IPS-15b (cell line): ENCODE measurements around the gene ASCL1.

ENCODE experiments used
- H3K27me3 ChIP-seq: one replicate; pipeline ENCODE4 v1.6.1; 2013; ENCODE audit warnings: low read length; ENCODE audit not compliant: control insufficient read depth, insufficient read depth
- H3K36me3 ChIP-seq: one replicate; pipeline ENCODE4 v1.6.1; 2013; ENCODE audit warnings: low read length; ENCODE audit not compliant: control insufficient read depth, insufficient read depth
- H3K4me1 ChIP-seq: one replicate; pipeline ENCODE4 v1.6.1; 2013; ENCODE audit warnings: mild to moderate bottlenecking, low read length; ENCODE audit not compliant: control insufficient read depth, insufficient read depth
- H3K4me3 ChIP-seq: one replicate; pipeline ENCODE4 v1.5.1; 2013; ENCODE audit warnings: low read depth, low read length
- H3K9ac ChIP-seq: one replicate; pipeline ENCODE4 v1.6.1; 2013; ENCODE audit warnings: low read depth, mild to moderate bottlenecking, low read length
- H3K9me3 ChIP-seq: one replicate; pipeline ENCODE4 v1.6.1; 2013; ENCODE audit warnings: mild to moderate bottlenecking, low read length; ENCODE audit not compliant: control insufficient read depth, insufficient read depth

Gene ASCL1

GRCh38 chr12:102957339-102958050, at the start of gene ASCL1:
Gene ASCL1 (plus strand): TSS chr12:102957674. CDS start chr12:102958245, 571 bp downstream.
- Histone ChIP-seq H3K9me3 (no peaks in the 10 kb centered on the region), H3K36me3 (no peaks in the 10 kb centered on the region), H3K9ac (no peak within 1 kb of the TSS)

DNA sequence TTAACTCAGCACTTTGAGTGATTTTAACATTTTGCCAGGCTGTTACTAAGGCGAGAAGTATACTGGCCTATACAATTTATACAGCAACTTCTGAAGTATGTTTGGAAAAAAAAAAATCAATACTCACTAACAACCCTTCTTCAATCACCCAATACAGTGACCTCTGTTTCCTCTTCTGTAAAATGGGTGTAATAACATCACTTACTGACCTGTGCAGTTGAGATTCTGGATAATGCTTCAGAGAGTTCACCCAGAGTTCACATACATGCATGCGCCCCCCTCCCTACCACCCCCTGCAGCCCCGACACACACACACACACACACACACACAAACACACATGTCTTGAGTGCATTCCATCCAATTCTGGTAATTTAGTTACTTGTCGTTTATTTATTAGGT, 49.6 kb upstream of the ASCL1 start:
- Histone ChIP-seq H3K36me3 (no peaks in the 10 kb centered on the region), H3K4me3 (no peak overlapping the region), H3K27me3 (no peaks in the 10 kb centered on the region), H3K4me1 (no peaks in the 10 kb centered on the region), H3K9ac (no peak overlapping the region), H3K9me3 (no peaks in the 10 kb centered on the region)

More at GRCh38 chr12:102957339-102958050, at the start of gene ASCL1:
- H3K4me1 ChIP-seq = peaks cover 12% of the 10 kb centered on the region
- H3K4me3 ChIP-seq = peak within 1 kb of the TSS; percentile 60
- H3K27me3 ChIP-seq = peaks cover 94% of the 10 kb centered on the region

DNA sequence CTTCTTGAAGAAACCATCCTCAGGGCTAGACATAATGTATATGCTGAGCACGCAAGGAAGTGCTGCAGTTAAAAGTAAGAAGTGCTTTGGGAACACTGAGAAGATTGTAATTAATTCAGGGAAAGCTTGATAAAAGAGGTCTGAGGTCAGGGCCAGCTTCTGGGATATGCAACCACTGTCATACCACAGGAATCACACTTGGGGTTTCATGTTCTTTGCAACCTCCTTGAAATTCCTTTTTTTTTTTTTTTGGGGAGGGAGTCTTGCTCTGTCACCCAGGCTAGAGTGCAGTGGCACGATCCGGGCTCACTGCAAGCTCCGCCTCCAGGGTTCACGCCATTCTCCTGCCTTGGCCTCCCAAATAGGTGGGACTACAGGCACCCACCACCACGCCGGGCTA, 47.3 kb upstream of the ASCL1 start:
- Histone ChIP-seq H3K4me3 (no peak overlapping the region), H3K9ac (no peak overlapping the region), H3K9me3 (no peaks in the 10 kb centered on the region), H3K27me3 (no peaks in the 10 kb centered on the region), H3K36me3 (no peaks in the 10 kb centered on the region), H3K4me1 (no peaks in the 10 kb centered on the region)

GRCh38 chr12:102910792-102911191, 46.7 kb upstream of the ASCL1 start:
- Histone ChIP-seq H3K4me3 (no peak overlapping the region), H3K9me3 (no peaks in the 10 kb centered on the region)

DNA sequence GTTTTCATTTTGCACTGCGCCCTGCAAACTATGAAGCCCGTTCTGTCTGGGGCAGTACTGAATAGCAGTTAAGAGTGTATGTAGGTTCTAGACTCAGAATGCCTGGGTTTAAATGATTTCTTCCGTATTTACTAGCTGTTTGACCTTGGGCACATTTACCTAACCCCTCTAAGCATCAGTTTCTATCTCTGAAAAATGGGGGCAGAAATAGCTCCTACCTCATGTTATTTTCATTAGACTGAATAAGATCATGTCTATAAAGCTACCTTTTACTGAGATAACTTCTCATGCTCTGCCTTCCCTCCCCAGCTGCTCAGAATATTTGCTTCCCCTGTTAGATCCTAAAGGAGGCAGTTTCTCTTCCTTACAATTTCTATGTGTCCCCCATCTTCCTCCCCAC, 46.2 kb upstream of the ASCL1 start:
- no peaks in the 10 kb centered on the region for H3K27me3 ChIP-seq
- no peak overlapping the region for H3K9ac ChIP-seq
- H3K9me3 ChIP-seq = no peaks in the 10 kb centered on the region
- no peaks in the 10 kb centered on the region for H3K4me1 ChIP-seq
- H3K36me3 ChIP-seq = no peaks in the 10 kb centered on the region
- no peak overlapping the region for H3K4me3 ChIP-seq

More at GRCh38 chr12:102910792-102911191, 46.7 kb upstream of the ASCL1 start:
- Histone ChIP-seq H3K4me1 (no peaks in the 10 kb centered on the region), H3K9ac (no peak overlapping the region), H3K27me3 (no peaks in the 10 kb centered on the region), H3K36me3 (no peaks in the 10 kb centered on the region)

GRCh38 chr12:102912258-102912657, 45.2 kb upstream of the ASCL1 start:
- no peak overlapping the region for H3K9ac ChIP-seq
- H3K27me3 ChIP-seq = no peaks in the 10 kb centered on the region
- H3K4me1 ChIP-seq = no peaks in the 10 kb centered on the region
- H3K9me3 ChIP-seq = no peaks in the 10 kb centered on the region
- no peak overlapping the region for H3K4me3 ChIP-seq
- no peaks in the 10 kb centered on the region for H3K36me3 ChIP-seq

DNA sequence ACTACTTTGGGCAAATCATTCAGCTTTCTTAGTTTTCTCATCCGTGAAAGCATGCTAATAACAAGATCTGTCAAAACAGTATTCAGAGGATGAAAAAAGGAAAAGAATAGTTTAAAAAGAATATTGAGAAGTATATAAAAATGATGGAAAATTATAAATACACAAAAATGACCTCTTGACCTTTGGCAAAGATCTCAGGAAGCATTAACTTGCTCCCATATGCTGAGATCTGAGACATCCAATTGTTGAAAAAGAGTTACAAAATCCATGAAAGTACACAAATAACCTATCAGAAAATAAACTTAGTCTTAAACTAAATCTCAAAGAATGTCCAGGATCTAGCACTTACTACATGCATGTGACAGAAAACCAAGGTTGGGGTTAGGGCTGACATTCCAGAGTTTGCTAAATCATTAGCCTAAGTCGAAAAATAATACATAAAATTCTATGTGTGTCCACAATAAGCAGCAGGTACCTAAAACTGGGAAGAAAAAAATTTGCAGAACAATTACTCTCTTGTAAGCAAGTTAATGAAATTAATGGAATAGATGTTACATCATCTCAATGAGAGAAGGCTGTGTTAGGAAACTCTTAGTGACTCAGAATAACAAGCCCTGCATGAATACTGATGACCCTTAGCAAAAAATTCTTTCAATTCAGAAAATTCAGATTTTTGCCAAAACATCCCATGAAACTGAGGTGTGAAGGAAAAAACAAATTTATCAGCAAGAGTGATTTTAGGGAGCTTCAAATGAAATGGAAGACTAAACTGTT, 43.8 kb upstream of the ASCL1 start:
- H3K27me3 ChIP-seq = no peaks in the 10 kb centered on the region
- no peak overlapping the region for H3K9ac ChIP-seq
- H3K4me1 ChIP-seq = peaks cover 7% of the 10 kb centered on the region
- no peak overlapping the region for H3K4me3 ChIP-seq
- H3K9me3 ChIP-seq = no peaks in the 10 kb centered on the region
- no peaks in the 10 kb centered on the region for H3K36me3 ChIP-seq

- no peaks in the 10 kb centered on the region for H3K9me3 ChIP-seq
- H3K9ac ChIP-seq = peak overlapping the region; percentile 66
- no peaks in the 10 kb centered on the region for H3K27me3 ChIP-seq
- peaks cover 7% of the 10 kb centered on the region for H3K4me1 ChIP-seq
- H3K36me3 ChIP-seq = no peaks in the 10 kb centered on the region
- H3K4me3 ChIP-seq = peak overlapping the region; percentile 54
Measured at GRCh38 chr12:102916252-102917025, 41.0 kb upstream of the ASCL1 start.

- Histone ChIP-seq H3K4me1 (peaks cover 7% of the 10 kb centered on the region), H3K9me3 (no peaks in the 10 kb centered on the region), H3K9ac (peak within 1 kb of the TSS; percentile 66), H3K36me3 (no peaks in the 10 kb centered on the region), H3K4me3 (peak within 1 kb of the TSS; percentile 54), H3K27me3 (no peaks in the 10 kb centered on the region)
Measured at GRCh38 chr12:102917026-102917787, 40.3 kb upstream of the ASCL1 start, which contains the start of gene PAH. Gene PAH (minus strand): TSS chr12:102917244. CDS start chr12:102917130, 114 bp downstream.

GRCh38 chr12:102918840-102919239, 38.6 kb upstream of the ASCL1 start:
- Histone ChIP-seq H3K27me3 (no peaks in the 10 kb centered on the region), H3K4me3 (no peak overlapping the region), H3K9ac (no peak overlapping the region), H3K36me3 (no peaks in the 10 kb centered on the region), H3K9me3 (no peaks in the 10 kb centered on the region), H3K4me1 (peaks cover 7% of the 10 kb centered on the region)

GRCh38 chr12:102920271-102920670, 37.2 kb upstream of the ASCL1 start:
- Histone ChIP-seq H3K36me3 (no peaks in the 10 kb centered on the region), H3K4me1 (peaks cover 7% of the 10 kb centered on the region), H3K27me3 (no peaks in the 10 kb centered on the region), H3K9me3 (no peaks in the 10 kb centered on the region), H3K9ac (no peak overlapping the region), H3K4me3 (no peak overlapping the region)
